ENCODE measurements around the gene ABCB10. TPM values are rescaled to one million over a fixed set of nuclear protein-coding genes. Genes with fewer than 3 reads are reported as not detected.

ABCB10 gene
- 10 to 100 TPM; 11.0 to 21.9 TPM for total RNA-seq

DNA sequence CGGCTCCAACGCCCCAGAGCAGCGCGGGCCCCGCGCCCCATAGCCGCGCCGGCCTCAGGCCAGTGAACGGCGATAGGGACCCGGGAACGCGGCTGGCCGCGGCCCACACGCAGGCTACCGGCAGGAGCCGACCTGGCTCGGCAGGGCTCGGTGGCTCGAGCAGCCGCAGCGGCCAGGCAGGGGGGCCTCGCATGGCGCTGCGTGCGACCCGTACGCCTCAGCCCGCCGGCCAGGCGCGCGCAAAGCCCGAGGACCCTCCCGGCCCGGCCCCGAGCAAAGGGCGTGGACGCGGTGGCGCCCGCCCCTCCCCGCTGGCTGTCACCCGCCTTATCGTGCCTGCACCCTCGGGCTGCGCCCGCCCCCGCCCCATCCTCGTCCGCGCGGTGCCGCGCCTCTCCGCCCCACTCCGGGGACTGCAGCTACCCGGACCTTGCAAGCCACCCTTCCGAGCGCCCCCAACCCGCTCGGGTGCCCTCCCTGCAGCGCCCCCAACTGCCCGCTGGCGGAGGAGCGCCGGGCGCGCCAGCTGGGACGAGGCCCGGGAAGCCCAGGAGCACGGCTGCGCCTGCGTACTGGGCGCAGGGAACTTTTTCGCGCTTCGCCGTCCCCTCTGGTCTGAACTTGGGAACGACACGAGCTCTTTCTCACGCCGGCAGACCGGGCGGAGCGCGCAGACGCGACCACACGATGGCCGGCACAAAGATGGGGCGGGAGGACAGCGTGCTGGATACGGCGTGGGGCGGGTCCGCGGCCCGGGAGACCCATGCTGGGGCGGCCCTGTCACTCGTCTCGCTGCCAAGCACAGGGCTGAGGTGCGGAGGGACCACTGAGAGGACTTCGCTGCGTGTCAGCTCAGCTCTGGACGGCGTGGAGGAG lies at the start of gene ABCB10:
Gene ABCB10, minus strand, starts transcription at position 248 of the 876 bp plus-strand sequence. Its CDS starts 55 bp downstream, at position 193.
- TF ChIP-seq, protein P1, sequence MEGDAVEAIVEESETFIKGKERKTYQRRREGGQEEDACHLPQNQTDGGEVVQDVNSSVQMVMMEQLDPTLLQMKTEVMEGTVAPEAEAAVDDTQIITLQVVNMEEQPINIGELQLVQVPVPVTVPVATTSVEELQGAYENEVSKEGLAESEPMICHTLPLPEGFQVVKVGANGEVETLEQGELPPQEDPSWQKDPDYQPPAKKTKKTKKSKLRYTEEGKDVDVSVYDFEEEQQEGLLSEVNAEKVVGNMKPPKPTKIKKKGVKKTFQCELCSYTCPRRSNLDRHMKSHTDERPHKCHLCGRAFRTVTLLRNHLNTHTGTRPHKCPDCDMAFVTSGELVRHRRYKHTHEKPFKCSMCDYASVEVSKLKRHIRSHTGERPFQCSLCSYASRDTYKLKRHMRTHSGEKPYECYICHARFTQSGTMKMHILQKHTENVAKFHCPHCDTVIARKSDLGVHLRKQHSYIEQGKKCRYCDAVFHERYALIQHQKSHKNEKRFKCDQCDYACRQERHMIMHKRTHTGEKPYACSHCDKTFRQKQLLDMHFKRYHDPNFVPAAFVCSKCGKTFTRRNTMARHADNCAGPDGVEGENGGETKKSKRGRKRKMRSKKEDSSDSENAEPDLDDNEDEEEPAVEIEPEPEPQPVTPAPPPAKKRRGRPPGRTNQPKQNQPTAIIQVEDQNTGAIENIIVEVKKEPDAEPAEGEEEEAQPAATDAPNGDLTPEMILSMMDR (IDR thresholded peaks at IDR 0.05): peak; percentile 64 to 86 (median 76)
- TF ChIP-seq POLR2A (IDR thresholded peaks at IDR 0.05) (peak; percentile 32), POLR2AphosphoS5 (IDR thresholded peaks at IDR 0.05) (peak; percentile 96)

DNA sequence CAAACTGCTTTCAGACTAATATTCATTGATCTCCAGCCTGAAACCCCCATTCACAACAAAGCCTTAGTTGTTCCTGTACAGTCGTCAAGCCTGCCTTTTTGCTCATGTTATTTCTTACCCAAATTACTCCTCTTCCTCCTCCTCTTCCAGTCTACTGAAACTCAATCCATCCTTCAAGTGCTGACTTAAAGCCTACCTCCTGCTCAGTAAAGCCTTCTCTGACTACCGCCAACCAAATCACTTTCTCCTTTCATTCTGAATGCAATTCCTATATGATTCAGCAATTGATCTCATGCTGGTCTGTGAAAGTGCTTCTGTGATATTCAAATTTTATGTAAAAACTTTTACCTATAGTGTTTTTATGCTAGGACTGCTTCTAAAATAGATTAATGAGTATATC lies 48.9 kb upstream of the ABCB10 start:
- no peak for TF ChIP-seq POLR2A (IDR thresholded peaks at IDR 0.05)
- TF ChIP-seq, protein P1 (IDR thresholded peaks at IDR 0.05): no peak
- TF ChIP-seq POLR2AphosphoS5 (IDR thresholded peaks at IDR 0.05): no peak
- no peak overlapping the region for H3K27ac ChIP-seq
- no peak for DNase-seq (ENCODE audit: low spot score)
- no peaks in the 10 kb centered on the region for H3K4me1 ChIP-seq (replicated peaks)
- H3K27me3 ChIP-seq (replicated peaks; ENCODE audit: insufficient read depth): no peaks in the 10 kb centered on the region
- peaks cover 0 to 10% of the 10 kb centered on the region in 2 donors for H3K36me3 ChIP-seq
- no peaks in the 10 kb centered on the region for H3K9me3 ChIP-seq
- 89% methylated on average over 2 of the region's 2 CpGs for WGBS
- no peak overlapping the region for H3K4me3 ChIP-seq
- intact Hi-C loops (cut with DNase I): no loop called here

More for the DNA sequence above, at the start of gene ABCB10:
- Histone ChIP-seq H3K4me1 (replicated peaks) (no peaks in the 10 kb centered on the region), H3K9me3 (no peaks in the 10 kb centered on the region), H3K36me3 (no peaks in the 10 kb centered on the region), H3K4me3 (peak within 1 kb of the TSS; percentile 86), H3K27me3 (replicated peaks; ENCODE audit: insufficient read depth) (no peaks in the 10 kb centered on the region), H3K27ac (peak within 1 kb of the TSS; percentile 84 to 92)
- under 1% methylated on average over 46 of the region's 109 CpGs for WGBS
- DNase-seq (ENCODE audit: low spot score): peak; percentile 94
- intact Hi-C loops (cut with DNase I): loop anchor here (2.0 to 5.0 kb wide), 2 partner anchors 39 to 68 kb away; partner anchors contain the start of genes TAF5L and URB2

GRCh38 chr1:229603371-229604005 lies 45.0 kb upstream of the ABCB10 start:
- no peaks in the 10 kb centered on the region for H3K36me3 ChIP-seq

DNA sequence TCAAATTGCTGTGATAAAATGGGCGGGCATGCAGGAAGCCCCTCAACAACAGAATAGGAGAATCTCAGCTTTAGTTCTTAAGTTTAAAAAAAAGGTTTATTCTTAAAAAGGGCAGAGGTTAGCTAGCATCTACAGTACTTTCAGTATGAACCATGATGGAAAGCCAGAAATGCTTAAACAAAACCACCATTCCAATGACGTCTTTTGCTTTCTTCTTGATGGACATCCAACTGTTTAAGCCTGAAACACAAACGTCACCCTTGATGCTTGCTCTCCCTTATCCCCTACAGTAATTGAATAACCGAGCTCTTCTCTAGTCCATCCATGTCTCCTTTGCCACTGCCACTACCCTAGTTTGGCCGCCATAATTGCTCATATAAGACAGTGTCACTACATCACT lies 41.7 kb upstream of the ABCB10 start:
- Histone ChIP-seq H3K36me3 (no peaks in the 10 kb centered on the region), H3K4me3 (no peak overlapping the region), H3K27ac (no peak overlapping the region), H3K4me1 (replicated peaks) (no peaks in the 10 kb centered on the region), H3K27me3 (replicated peaks; ENCODE audit: insufficient read depth) (no peaks in the 10 kb centered on the region), H3K9me3 (no peaks in the 10 kb centered on the region)
- intact Hi-C loops (cut with DNase I): no loop called here
- TF ChIP-seq POLR2AphosphoS5 (IDR thresholded peaks at IDR 0.05): no peak
- TF ChIP-seq, protein P1 (IDR thresholded peaks at IDR 0.05): no peak
- no peak for TF ChIP-seq POLR2A (IDR thresholded peaks at IDR 0.05)
- WGBS: 95% methylated on average over 5 of the region's 5 CpGs
- DNase-seq (ENCODE audit: low spot score): no peak

More at GRCh38 chr1:229603371-229604005, 45.0 kb upstream of the ABCB10 start:
- no peaks in the 10 kb centered on the region for H3K27me3 ChIP-seq (replicated peaks; ENCODE audit: insufficient read depth)
- intact Hi-C loops (cut with DNase I): no loop called here
- DNase-seq (ENCODE audit: low spot score): no peak
- TF ChIP-seq POLR2AphosphoS5 (IDR thresholded peaks at IDR 0.05): no peak
- TF ChIP-seq POLR2A (IDR thresholded peaks at IDR 0.05): no peak
- TF ChIP-seq, protein P1 (IDR thresholded peaks at IDR 0.05): no peak
- no peak overlapping the region for H3K4me3 ChIP-seq
- H3K9me3 ChIP-seq: no peaks in the 10 kb centered on the region
- no peak overlapping the region for H3K27ac ChIP-seq
- H3K4me1 ChIP-seq (replicated peaks): no peaks in the 10 kb centered on the region
- 89% methylated on average over 7 of the region's 7 CpGs for WGBS

Data from prostate gland (tissue), 2 donors.